ENCODE data around the gene PCDHGC3.

DNA sequence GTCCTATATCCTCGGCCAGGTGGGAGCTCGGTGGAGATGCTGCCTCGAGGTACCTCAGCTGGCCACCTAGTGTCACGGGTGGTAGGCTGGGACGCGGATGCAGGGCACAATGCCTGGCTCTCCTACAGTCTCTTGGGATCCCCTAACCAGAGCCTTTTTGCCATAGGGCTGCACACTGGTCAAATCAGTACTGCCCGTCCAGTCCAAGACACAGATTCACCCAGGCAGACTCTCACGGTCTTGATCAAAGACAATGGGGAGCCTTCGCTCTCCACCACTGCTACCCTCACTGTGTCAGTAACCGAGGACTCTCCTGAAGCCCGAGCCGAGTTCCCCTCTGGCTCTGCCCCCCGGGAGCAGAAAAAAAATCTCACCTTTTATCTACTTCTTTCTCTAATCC lies 2.0 kb downstream of the PCDHGC3 start:
- TF ChIP-seq, protein P1, sequence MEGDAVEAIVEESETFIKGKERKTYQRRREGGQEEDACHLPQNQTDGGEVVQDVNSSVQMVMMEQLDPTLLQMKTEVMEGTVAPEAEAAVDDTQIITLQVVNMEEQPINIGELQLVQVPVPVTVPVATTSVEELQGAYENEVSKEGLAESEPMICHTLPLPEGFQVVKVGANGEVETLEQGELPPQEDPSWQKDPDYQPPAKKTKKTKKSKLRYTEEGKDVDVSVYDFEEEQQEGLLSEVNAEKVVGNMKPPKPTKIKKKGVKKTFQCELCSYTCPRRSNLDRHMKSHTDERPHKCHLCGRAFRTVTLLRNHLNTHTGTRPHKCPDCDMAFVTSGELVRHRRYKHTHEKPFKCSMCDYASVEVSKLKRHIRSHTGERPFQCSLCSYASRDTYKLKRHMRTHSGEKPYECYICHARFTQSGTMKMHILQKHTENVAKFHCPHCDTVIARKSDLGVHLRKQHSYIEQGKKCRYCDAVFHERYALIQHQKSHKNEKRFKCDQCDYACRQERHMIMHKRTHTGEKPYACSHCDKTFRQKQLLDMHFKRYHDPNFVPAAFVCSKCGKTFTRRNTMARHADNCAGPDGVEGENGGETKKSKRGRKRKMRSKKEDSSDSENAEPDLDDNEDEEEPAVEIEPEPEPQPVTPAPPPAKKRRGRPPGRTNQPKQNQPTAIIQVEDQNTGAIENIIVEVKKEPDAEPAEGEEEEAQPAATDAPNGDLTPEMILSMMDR (conservative IDR thresholded peaks at IDR 0.05 in 1 of 2, IDR thresholded peaks at IDR 0.05 in 1 of 2; ENCODE audit: extremely low read depth in 1 of 2, insufficient read depth in 1 of 2, low read depth in 1 of 2, low read length in 2 of 2) = no peak
- TF ChIP-seq EZH2 (IDR thresholded peaks at IDR 0.05; ENCODE audit: borderline replicate concordance, low read length) = no peak
